MM.1S (cell line): ENCODE data around the gene HTRA3.

Source experiments
- DNase-seq: peaks from one replicate; pipeline ENCODE4 v3.0.0-alpha.2; 2015
- H2AFZ ChIP-seq: fragments of 300-600 bp; sonication (generic); 2 replicates; pipeline ENCODE4 v1.6.0; 2016; ENCODE audit warnings: antibody characterized with exemption, low read length
- H3F3A ChIP-seq: fragments of 300-600 bp; sonication (generic); 2 replicates; pipeline ENCODE4 v1.6.1; 2016; ENCODE audit warnings: mild to moderate bottlenecking, antibody characterized with exemption, low read length, moderate library complexity, mixed read lengths; ENCODE audit not compliant: insufficient read depth
- H3K27ac ChIP-seq: fragments of 300-600 bp; sonication (generic); 2 replicates; pipeline ENCODE4 v1.5.1; 2016; ENCODE audit warnings: mild to moderate bottlenecking, low read length
- H3K27me3 ChIP-seq: fragments of 300-600 bp; sonication (generic); replicated peaks from 2 replicates; pipeline ENCODE4 v1.6.0; 2016; ENCODE audit warnings: low read length; ENCODE audit not compliant: insufficient read depth
- H3K36me3 ChIP-seq: fragments of 300-600 bp; sonication (generic); replicated peaks from 2 replicates; pipeline ENCODE4 v1.6.1; 2016; ENCODE audit warnings: mild to moderate bottlenecking, low read length, mixed read lengths; ENCODE audit not compliant: insufficient read depth
- H3K4me1 ChIP-seq: fragments of 300-600 bp; sonication (generic); 2 replicates; pipeline ENCODE4 v1.6.1; 2016; ENCODE audit warnings: low read length, mixed read lengths
- H3K4me2 ChIP-seq: fragments of 300-600 bp; sonication (generic); 2 replicates; pipeline ENCODE4 v1.6.0; 2016; ENCODE audit warnings: low read depth, low read length
- H3K4me3 ChIP-seq: fragments of 300-600 bp; sonication (generic); 2 replicates; pipeline ENCODE4 v1.5.1; 2016; ENCODE audit warnings: low read length, mixed read lengths
- H3K79me2 ChIP-seq: fragments of 300-600 bp; sonication (generic); 2 replicates; pipeline ENCODE4 v1.6.1; 2016; ENCODE audit warnings: mixed run types, low read length, mixed read lengths
- H3K9ac ChIP-seq: fragments of 300-600 bp; sonication (generic); 2 replicates; pipeline ENCODE4 v1.6.1; 2016; ENCODE audit warnings: low read length, mixed read lengths
- H3K9me2 ChIP-seq: fragments of 300-600 bp; sonication (generic); replicated peaks from 2 replicates; pipeline ENCODE4 v1.6.1; 2016; ENCODE audit warnings: mild to moderate bottlenecking, low read length, mixed read lengths; ENCODE audit not compliant: insufficient read depth
- H3K9me3 ChIP-seq: fragments of 300-600 bp; sonication (generic); replicated peaks from 2 replicates; pipeline ENCODE4 v1.6.1; 2016; ENCODE audit warnings: mild to moderate bottlenecking, low read length, mixed read lengths; ENCODE audit not compliant: insufficient read depth
- H4K20me1 ChIP-seq: fragments of 300-600 bp; sonication (generic); 2 replicates; pipeline ENCODE4 v1.6.1; 2016; ENCODE audit warnings: mild to moderate bottlenecking, low read length, moderate library complexity, mixed read lengths; ENCODE audit not compliant: insufficient read depth
- EZH2 ChIP-seq: fragments of 300-600 bp; sonication (generic); optimal IDR thresholded peaks from 2 replicates; pipeline ENCODE3; 2017; ENCODE audit warnings: low read depth, mild to moderate bottlenecking, antibody characterized with exemption, low read length, mixed read lengths
- EZH2phosphoT487 ChIP-seq: fragments of 300-600 bp; sonication (generic); IDR thresholded peaks from 2 replicates; pipeline ENCODE4 v1.6.1; 2018; ENCODE audit warnings: antibody characterized with exemption, low read length
- TF ChIP-seq, protein P1 (sequence below): fragments of 300-600 bp; sonication (generic); IDR thresholded peaks from 2 replicates; pipeline ENCODE4 v1.5.1; 2016; ENCODE audit warnings: antibody characterized with exemption, low read length, mixed read lengths

The HTRA3 gene

DNA sequence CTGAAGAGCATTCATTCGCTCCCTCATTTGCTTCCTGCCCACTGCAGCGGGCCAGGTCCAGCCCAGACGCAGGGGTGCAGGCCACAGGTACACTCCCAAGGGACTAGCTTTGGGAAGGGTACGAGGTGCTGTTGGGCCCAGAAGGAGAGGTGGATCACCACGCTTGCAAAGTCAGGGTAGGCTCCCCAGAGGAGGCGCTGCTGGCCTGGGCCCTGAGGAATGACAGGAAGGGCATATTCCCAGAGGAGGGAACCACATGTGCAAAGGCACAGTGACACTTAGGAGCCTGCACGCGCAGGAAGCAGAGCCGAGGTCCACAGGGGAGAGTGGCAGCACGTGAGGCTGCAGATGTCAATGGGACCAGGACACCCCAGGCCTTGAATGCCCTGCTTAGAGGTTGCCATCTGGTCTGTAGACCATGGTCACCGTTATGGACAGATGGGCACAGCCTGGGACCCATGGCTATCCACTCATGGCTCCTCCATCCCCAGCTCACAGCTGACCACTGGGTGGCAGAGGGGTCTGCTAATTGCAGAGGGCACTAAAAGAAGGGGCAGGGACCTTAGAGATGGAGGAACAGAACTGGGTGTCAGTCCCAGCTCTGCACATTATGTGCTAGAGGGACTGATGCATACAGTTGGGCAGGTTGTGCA lies 7.9 kb downstream of the HTRA3 start:
- Histone ChIP-seq H4K20me1 (no peaks in the 10 kb centered on the region), H3K9ac (no peak overlapping the region), H3K9me2 (no peaks in the 10 kb centered on the region), H3K79me2 (no peaks in the 10 kb centered on the region), H3K27me3 (peaks cover 98% of the 10 kb centered on the region), H3K4me2 (no peak overlapping the region), H3K36me3 (no peaks in the 10 kb centered on the region), H2AFZ (no peak overlapping the region), H3K27ac (no peak overlapping the region), H3K4me1 (no peaks in the 10 kb centered on the region), H3F3A (no peaks in the 10 kb centered on the region), H3K4me3 (no peak overlapping the region), H3K9me3 (no peaks in the 10 kb centered on the region)
- DNase-seq: no peak
- TF ChIP-seq EZH2 (no peak), EZH2phosphoT487 (no peak)
- TF ChIP-seq, protein P1, sequence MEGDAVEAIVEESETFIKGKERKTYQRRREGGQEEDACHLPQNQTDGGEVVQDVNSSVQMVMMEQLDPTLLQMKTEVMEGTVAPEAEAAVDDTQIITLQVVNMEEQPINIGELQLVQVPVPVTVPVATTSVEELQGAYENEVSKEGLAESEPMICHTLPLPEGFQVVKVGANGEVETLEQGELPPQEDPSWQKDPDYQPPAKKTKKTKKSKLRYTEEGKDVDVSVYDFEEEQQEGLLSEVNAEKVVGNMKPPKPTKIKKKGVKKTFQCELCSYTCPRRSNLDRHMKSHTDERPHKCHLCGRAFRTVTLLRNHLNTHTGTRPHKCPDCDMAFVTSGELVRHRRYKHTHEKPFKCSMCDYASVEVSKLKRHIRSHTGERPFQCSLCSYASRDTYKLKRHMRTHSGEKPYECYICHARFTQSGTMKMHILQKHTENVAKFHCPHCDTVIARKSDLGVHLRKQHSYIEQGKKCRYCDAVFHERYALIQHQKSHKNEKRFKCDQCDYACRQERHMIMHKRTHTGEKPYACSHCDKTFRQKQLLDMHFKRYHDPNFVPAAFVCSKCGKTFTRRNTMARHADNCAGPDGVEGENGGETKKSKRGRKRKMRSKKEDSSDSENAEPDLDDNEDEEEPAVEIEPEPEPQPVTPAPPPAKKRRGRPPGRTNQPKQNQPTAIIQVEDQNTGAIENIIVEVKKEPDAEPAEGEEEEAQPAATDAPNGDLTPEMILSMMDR: no peak

DNA sequence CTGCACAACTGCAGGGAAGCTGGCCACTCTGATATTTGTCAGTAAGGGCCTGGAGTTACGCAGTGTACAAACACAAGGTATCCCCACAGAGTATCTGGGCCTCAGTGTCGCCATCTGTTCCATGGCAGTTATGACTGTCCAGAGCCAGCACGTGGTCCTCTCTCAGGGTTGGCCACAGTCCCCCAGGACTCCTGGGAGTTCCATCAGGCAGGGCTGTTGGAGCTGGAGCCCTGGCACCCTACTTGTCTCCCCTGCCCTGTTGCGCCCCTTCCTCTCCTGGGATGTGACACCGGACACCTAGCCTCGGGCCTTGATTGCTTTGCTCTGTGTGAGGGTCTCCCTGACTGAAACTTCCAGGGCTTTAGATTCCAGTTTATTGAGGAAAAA lies 8.4 kb downstream of the HTRA3 start:
- H2AFZ ChIP-seq: no peak overlapping the region
- no peak overlapping the region for H3K4me2 ChIP-seq
- no peaks in the 10 kb centered on the region for H3K36me3 ChIP-seq
- H3K9me3 ChIP-seq: no peaks in the 10 kb centered on the region
- no peaks in the 10 kb centered on the region for H3K9me2 ChIP-seq
- no peaks in the 10 kb centered on the region for H3K4me1 ChIP-seq
- no peak overlapping the region for H3K9ac ChIP-seq
- H3K79me2 ChIP-seq: no peaks in the 10 kb centered on the region
- TF ChIP-seq EZH2 (no peak), EZH2phosphoT487 (no peak)
- TF ChIP-seq, protein P1: no peak
- H4K20me1 ChIP-seq: no peaks in the 10 kb centered on the region
- no peaks in the 10 kb centered on the region for H3F3A ChIP-seq
- H3K4me3 ChIP-seq: no peak overlapping the region
- peaks cover 98% of the 10 kb centered on the region for H3K27me3 ChIP-seq
- no peak overlapping the region for H3K27ac ChIP-seq
- DNase-seq: no peak

DNA sequence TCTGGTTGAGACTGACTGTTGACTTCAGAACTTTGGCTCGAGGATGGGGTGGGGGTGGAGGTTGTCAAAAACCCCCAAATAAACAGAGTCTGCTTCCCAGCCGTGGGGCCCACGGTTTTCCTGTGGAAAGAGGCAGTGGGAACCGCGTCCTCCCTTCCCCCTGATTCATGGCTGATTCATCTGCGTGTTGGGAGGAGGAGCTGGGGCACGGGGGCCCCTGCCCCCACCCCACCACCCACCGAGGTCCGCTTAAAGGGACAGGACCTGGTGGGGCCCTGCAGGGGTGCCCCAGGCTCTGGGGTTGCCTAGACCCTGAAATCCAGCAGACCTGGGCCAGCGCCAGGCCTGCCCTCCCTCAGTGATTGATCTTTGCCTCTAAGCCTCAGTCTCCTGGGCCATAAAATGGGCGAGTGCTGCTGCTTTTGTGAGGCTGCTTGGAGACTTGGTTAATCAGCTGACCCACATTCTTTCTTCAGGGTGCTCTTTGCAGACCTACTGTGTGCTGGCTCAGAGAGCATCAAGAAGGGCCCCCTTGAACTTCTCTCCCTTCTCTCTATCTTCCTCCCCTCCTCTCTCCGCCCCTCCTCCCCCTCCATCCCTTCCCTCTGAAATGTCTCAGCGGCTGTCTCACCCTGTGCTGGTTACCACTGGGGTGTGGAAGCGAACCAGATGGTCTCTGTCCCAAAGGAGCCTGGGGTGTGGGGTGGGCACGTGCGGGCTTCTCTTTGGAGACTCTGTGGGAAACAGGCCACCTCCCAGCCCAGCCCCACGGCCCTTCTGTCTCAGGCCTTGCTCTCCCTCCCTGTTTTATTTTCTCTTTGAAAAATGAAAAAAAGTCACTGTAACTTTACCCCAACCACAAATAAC lies 9.1 kb downstream of the HTRA3 start:
- Histone ChIP-seq H4K20me1 (no peaks in the 10 kb centered on the region), H3K79me2 (no peaks in the 10 kb centered on the region), H2AFZ (no peak overlapping the region), H3K9me2 (no peaks in the 10 kb centered on the region), H3K27ac (no peak overlapping the region), H3K4me2 (no peak overlapping the region), H3K36me3 (no peaks in the 10 kb centered on the region), H3K9ac (no peak overlapping the region), H3K27me3 (peaks cover 98% of the 10 kb centered on the region), H3K9me3 (no peaks in the 10 kb centered on the region), H3K4me3 (no peak overlapping the region), H3K4me1 (no peaks in the 10 kb centered on the region), H3F3A (no peaks in the 10 kb centered on the region)
- DNase-seq: no peak
- TF ChIP-seq EZH2 (no peak), EZH2phosphoT487 (no peak)
- TF ChIP-seq, protein P1: no peak
